ENCODE measurements around the gene NFKBIE. TPM values are rescaled to one million over a fixed set of nuclear protein-coding genes. Genes with fewer than 3 reads are reported as not detected.

The NFKBIE gene
- total RNA-seq, 1 donor from 2014 or later, result 6.3 TPM

- H3K36me3 ChIP-seq (ENCODE audit: control insufficient read depth in 3 of 3, insufficient read depth in 3 of 3, low read length in 3 of 3), result no peaks in the 10 kb centered on the region
- peaks cover 28 to 38% (median 35%) of the 10 kb centered on the region in 3 donors for H3K27me3 ChIP-seq (ENCODE audit: control insufficient read depth in 3 of 3, insufficient read depth in 3 of 3, low read length in 3 of 3)
These were observed 2.8 kb upstream of the NFKBIE start for GRCh38 chr6:44268095-44268628.

GRCh38 chr6:44267252-44267651 lies 1.9 kb upstream of the NFKBIE start:
- peaks cover 27 to 30% (median 29%) of the 10 kb centered on the region in 3 donors for H3K4me1 ChIP-seq (ENCODE audit: control insufficient read depth in 3 of 3, insufficient read depth in 3 of 3, low read length in 3 of 3)
- H3K9ac ChIP-seq (ENCODE audit: low read depth in 1 of 3, low read length in 3 of 3), result no peak overlapping the region
- H3K27ac ChIP-seq (ENCODE audit: low read depth, low read length), result no peak overlapping the region
- peaks cover 24 to 29% (median 27%) of the 10 kb centered on the region in 3 donors for H3K27me3 ChIP-seq (ENCODE audit: control insufficient read depth in 3 of 3, insufficient read depth in 3 of 3, low read length in 3 of 3)
- no peaks in the 10 kb centered on the region for H3K36me3 ChIP-seq (ENCODE audit: control insufficient read depth in 3 of 3, insufficient read depth in 3 of 3, low read length in 3 of 3)
- H3K4me3 ChIP-seq (ENCODE audit: low read length in 3 of 3), result no peak overlapping the region
- H3K9me3 ChIP-seq (ENCODE audit: control insufficient read depth in 3 of 3, low read length in 3 of 3), result no peaks in the 10 kb centered on the region

More at GRCh38 chr6:44268095-44268628, 2.8 kb upstream of the NFKBIE start:
- Histone ChIP-seq H3K4me3 (ENCODE audit: low read length in 3 of 3) (no peak overlapping the region), H3K4me1 (ENCODE audit: control insufficient read depth in 3 of 3, insufficient read depth in 3 of 3, low read length in 3 of 3) (peaks cover 20 to 21% (median 20%) of the 10 kb centered on the region in 3 donors), H3K27ac (ENCODE audit: low read depth, low read length) (no peak overlapping the region), H3K9me3 (ENCODE audit: control insufficient read depth in 3 of 3, low read length in 3 of 3) (no peaks in the 10 kb centered on the region), H3K9ac (ENCODE audit: low read depth in 1 of 3, low read length in 3 of 3) (no peak overlapping the region)

DNA sequence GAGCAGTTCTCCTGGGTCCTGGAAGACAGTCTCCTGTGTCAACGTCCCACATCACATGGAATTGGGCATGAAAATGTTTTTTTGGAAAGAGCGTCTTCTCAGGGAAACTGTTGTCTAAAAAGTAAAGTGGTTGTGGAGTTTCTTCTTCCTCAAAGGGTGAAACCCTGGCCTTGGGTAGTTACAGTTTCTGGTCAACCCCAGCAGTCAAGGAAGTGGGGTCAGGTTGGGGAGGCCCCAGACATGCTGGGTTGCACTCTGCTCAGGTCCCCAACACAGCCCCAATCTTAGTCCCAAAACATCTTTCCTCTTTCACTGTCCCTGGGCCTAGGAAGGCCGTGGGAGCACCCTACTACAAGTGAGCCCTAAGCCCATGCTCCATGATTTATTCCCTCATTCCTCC lies 996 bp upstream of the NFKBIE start:
- Histone ChIP-seq H3K27ac (ENCODE audit: low read depth, low read length) (no peak overlapping the region), H3K9ac (ENCODE audit: low read depth in 1 of 3, low read length in 3 of 3) (no peak overlapping the region)

GRCh38 chr6:44265722-44266233 lies 427 bp upstream of the NFKBIE start:
- Histone ChIP-seq H3K27me3 (ENCODE audit: control insufficient read depth in 3 of 3, insufficient read depth in 3 of 3, low read length in 3 of 3) (peaks cover 13 to 16% (median 14%) of the 10 kb centered on the region in 3 donors), H3K36me3 (ENCODE audit: control insufficient read depth in 3 of 3, insufficient read depth in 3 of 3, low read length in 3 of 3) (no peaks in the 10 kb centered on the region), H3K9me3 (ENCODE audit: control insufficient read depth in 3 of 3, low read length in 3 of 3) (no peaks in the 10 kb centered on the region), H3K4me3 (ENCODE audit: low read length in 3 of 3) (peak overlapping the region; percentile 37 to 54 (median 52)), H3K4me1 (ENCODE audit: control insufficient read depth in 3 of 3, insufficient read depth in 3 of 3, low read length in 3 of 3) (peaks cover 27 to 32% (median 29%) of the 10 kb centered on the region in 3 donors), H3K9ac (ENCODE audit: low read depth in 1 of 3, low read length in 3 of 3) (no peak overlapping the region), H3K27ac (ENCODE audit: low read depth, low read length) (no peak overlapping the region)

More for the DNA sequence above, 996 bp upstream of the NFKBIE start:
- H3K9me3 ChIP-seq (ENCODE audit: control insufficient read depth in 3 of 3, low read length in 3 of 3), result no peaks in the 10 kb centered on the region
- no peaks in the 10 kb centered on the region for H3K36me3 ChIP-seq (ENCODE audit: control insufficient read depth in 3 of 3, insufficient read depth in 3 of 3, low read length in 3 of 3)
- H3K4me3 ChIP-seq (ENCODE audit: low read length in 3 of 3), result no peak overlapping the region
- peaks cover 27 to 32% (median 29%) of the 10 kb centered on the region in 3 donors for H3K4me1 ChIP-seq (ENCODE audit: control insufficient read depth in 3 of 3, insufficient read depth in 3 of 3, low read length in 3 of 3)
- peaks cover 16 to 20% (median 17%) of the 10 kb centered on the region in 3 donors for H3K27me3 ChIP-seq (ENCODE audit: control insufficient read depth in 3 of 3, insufficient read depth in 3 of 3, low read length in 3 of 3)

DNA sequence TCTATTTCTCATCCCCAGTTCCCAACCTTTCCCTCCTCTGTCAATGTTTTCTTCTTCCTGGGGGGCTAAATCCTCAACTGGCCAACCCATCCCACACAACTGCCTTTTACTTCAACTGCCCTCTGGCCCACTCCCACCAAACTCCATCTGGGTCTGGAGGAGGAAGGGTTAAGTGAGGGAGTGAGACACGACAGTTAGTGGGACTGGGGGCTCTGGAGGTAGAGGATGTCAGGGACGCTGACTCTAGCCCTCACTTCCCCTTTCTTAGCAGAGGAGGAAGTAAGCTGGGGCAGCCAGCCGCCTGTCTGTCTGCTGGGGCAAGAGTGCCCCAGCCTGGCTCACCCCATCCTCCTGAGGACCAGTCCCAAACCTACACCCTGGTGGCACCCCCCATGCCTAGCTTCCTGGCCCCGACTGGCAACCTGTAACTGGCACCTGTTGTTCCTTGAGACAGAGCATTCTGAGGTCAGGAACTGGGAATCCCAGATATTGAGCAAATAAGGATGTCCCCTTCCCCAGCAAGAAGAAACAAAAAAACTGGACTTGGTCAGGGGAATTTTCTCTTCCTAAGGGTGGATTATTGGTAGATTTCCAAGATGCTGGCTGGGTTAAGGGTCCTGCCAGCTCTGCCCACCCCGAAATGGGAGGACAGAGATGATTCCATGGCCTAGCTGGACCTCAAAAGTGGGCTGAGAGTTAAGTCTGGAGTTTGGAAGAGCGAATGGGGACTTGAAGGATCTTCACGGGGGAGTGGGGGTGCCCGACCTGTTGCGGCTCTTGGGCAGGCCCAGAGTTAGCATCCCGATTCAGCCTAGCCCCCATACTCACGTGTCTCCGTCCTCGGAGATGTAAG lies 971 bp downstream of the NFKBIE start:
- peaks cover 7 to 10% (median 9%) of the 10 kb centered on the region in 3 donors for H3K27me3 ChIP-seq (ENCODE audit: control insufficient read depth in 3 of 3, insufficient read depth in 3 of 3, low read length in 3 of 3)
- H3K9me3 ChIP-seq (ENCODE audit: control insufficient read depth in 3 of 3, low read length in 3 of 3), result no peaks in the 10 kb centered on the region
- peak overlapping the region; percentile 55 for H3K27ac ChIP-seq (ENCODE audit: low read depth, low read length)
- H3K9ac ChIP-seq (ENCODE audit: low read depth in 1 of 3, low read length in 3 of 3), result peak overlapping the region; percentile 75 to 87 (median 81)
- H3K4me1 ChIP-seq (ENCODE audit: control insufficient read depth in 3 of 3, insufficient read depth in 3 of 3, low read length in 3 of 3), result peaks cover 27 to 32% (median 29%) of the 10 kb centered on the region in 3 donors
- H3K36me3 ChIP-seq (ENCODE audit: control insufficient read depth in 3 of 3, insufficient read depth in 3 of 3, low read length in 3 of 3), result peaks cover 6% of the 10 kb centered on the region in 3 donors
- peak overlapping the region; percentile 73 to 87 (median 85) for H3K4me3 ChIP-seq (ENCODE audit: low read length in 3 of 3)

GRCh38 chr6:44263354-44264100 lies 1.8 kb downstream of the NFKBIE start:
- Histone ChIP-seq H3K9me3 (ENCODE audit: control insufficient read depth in 3 of 3, low read length in 3 of 3) (no peaks in the 10 kb centered on the region), H3K27ac (ENCODE audit: low read depth, low read length) (no peak overlapping the region), H3K9ac (ENCODE audit: low read depth in 1 of 3, low read length in 3 of 3) (peak overlapping the region; percentile 59 to 87 (median 81)), H3K36me3 (ENCODE audit: control insufficient read depth in 3 of 3, insufficient read depth in 3 of 3, low read length in 3 of 3) (peaks cover 6 to 8% (median 6%) of the 10 kb centered on the region in 3 donors), H3K4me3 (ENCODE audit: low read length in 3 of 3) (peak overlapping the region; percentile 41 to 87 (median 73)), H3K4me1 (ENCODE audit: control insufficient read depth in 3 of 3, insufficient read depth in 3 of 3, low read length in 3 of 3) (peaks cover 27 to 32% (median 29%) of the 10 kb centered on the region in 3 donors), H3K27me3 (ENCODE audit: control insufficient read depth in 3 of 3, insufficient read depth in 3 of 3, low read length in 3 of 3) (peaks cover 2 to 6% (median 3%) of the 10 kb centered on the region in 3 donors)

DNA sequence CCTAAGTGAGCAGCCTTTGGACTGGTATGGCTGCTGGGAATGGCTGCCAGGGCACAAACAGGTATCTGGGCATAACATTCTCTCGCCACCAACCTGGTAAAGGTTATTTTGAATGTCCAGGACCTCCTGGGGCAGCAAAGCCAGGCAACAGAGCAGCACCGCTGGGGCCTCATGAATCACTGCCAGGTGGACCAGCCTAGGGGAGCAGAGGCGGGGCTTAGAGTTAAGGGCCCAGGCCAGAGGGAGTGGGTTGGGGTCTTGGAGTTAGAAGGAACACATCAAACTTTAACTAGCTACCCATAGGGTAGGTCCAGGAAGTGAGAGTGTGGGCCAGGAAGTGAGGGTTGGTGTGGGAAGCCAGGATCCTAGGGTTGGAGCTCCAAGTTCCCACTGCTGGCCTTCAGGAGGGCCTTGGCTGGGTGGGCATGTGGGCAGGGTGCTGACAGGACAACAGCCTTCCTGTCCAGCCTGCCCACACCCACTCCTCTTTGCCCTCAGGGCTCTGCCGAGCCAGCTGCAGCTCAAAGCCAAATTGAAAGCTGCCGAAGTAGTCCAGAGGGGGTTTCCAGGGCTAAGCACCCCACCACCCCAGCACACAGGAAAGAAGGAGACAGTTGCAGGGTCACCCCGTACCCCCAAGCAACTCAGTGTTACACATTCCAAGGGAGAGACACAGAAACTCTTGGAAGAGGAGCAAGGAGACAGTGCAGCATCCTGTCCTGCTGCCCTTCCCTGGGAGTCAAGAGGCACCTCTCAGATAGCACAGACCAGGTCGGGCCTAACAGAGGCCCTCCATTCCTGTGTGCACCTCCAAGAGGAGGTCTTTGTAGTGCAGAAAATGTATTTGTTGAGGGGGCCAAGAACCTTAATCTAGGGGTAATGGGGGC lies 2.6 kb downstream of the NFKBIE start:
- Histone ChIP-seq H3K9ac (ENCODE audit: low read depth in 1 of 3, low read length in 3 of 3) (peak overlapping the region; percentile 25 to 50 (median 40)), H3K4me3 (ENCODE audit: low read length in 3 of 3) (peak overlapping the region in 2 of 3 donors; percentile 35 to 54), H3K27ac (ENCODE audit: low read depth, low read length) (no peak overlapping the region), H3K36me3 (ENCODE audit: control insufficient read depth in 3 of 3, insufficient read depth in 3 of 3, low read length in 3 of 3) (peaks cover 6 to 8% (median 6%) of the 10 kb centered on the region in 3 donors), H3K9me3 (ENCODE audit: control insufficient read depth in 3 of 3, low read length in 3 of 3) (no peaks in the 10 kb centered on the region), H3K4me1 (ENCODE audit: control insufficient read depth in 3 of 3, insufficient read depth in 3 of 3, low read length in 3 of 3) (peaks cover 32 to 36% (median 34%) of the 10 kb centered on the region in 3 donors), H3K27me3 (ENCODE audit: control insufficient read depth in 3 of 3, insufficient read depth in 3 of 3, low read length in 3 of 3) (no peaks in the 10 kb centered on the region)

DNA sequence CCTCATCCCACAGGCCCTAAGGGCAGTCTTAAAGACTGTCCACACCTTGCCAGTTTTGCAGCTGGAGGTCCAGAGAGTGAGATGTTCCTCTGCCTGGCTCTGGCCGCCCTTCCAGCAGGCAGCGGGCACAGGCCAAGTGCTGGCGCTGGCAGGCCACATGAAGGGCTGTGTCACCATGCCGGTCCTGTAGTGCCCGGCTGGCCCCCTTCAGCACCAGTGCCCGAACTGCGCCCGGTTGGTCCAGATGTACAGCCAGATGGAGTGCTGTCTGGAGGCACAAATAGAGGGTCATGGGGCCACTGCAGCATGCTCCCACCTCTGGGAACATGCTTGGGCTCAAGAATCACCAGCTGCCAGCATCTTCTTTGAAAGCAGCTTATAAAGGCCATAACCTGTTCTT lies 3.8 kb downstream of the NFKBIE start:
- H3K9ac ChIP-seq (ENCODE audit: low read depth in 1 of 3, low read length in 3 of 3), result no peak overlapping the region
- H3K4me1 ChIP-seq (ENCODE audit: control insufficient read depth in 3 of 3, insufficient read depth in 3 of 3, low read length in 3 of 3), result peaks cover 38 to 41% (median 39%) of the 10 kb centered on the region in 3 donors
- no peak overlapping the region for H3K27ac ChIP-seq (ENCODE audit: low read depth, low read length)
- no peaks in the 10 kb centered on the region for H3K27me3 ChIP-seq (ENCODE audit: control insufficient read depth in 3 of 3, insufficient read depth in 3 of 3, low read length in 3 of 3)
- H3K36me3 ChIP-seq (ENCODE audit: control insufficient read depth in 3 of 3, insufficient read depth in 3 of 3, low read length in 3 of 3), result peaks cover 6 to 8% (median 6%) of the 10 kb centered on the region in 3 donors
- H3K4me3 ChIP-seq (ENCODE audit: low read length in 3 of 3), result no peak overlapping the region
- no peaks in the 10 kb centered on the region for H3K9me3 ChIP-seq (ENCODE audit: control insufficient read depth in 3 of 3, low read length in 3 of 3)
